Heart left ventricle (tissue), 16 donors: ENCODE results near the gene DBR1. TPM values are rescaled to one million over a fixed set of nuclear protein-coding genes. Genes with fewer than 3 reads are reported as not detected.

ENCODE experiments used
- ATAC-seq, 4 donors: fragments of 200-7000 bp; cut with Tn5 transposase; one replicate each; pipeline ENCODE4 v1.9.1; 2020 to 2022; ENCODE audit warnings: moderate library complexity in 4 of 4, mild to moderate bottlenecking in 3 of 4, moderate number of reproducible peaks in 1 of 4
- DNase-seq, 5 donors: peaks; one replicate each; pipeline ENCODE4 v3.0.0-alpha.2; 2020
- H3K27ac ChIP-seq, 12 donors: fragments of 200-600 bp; sonication (generic) in 4 of 12; one replicate each; pipeline versions ENCODE4 v1.5.0 to v1.8.0; 2016 to 2022; ENCODE audit warnings: mild to moderate bottlenecking in 2 of 12
- H3K27me3 ChIP-seq, 9 donors: fragments of 200-600 bp; sonication (generic) in 2 of 9; one replicate each; pipeline versions ENCODE4 v1.5.1 to v1.8.0; 2016 to 2022; ENCODE audit warnings: mild to moderate bottlenecking in 3 of 9
- H3K36me3 ChIP-seq, 9 donors: fragments of 200-600 bp; sonication (generic) in 2 of 9; one replicate each; pipeline versions ENCODE4 v1.5.0 to v1.8.0; 2018 to 2022; ENCODE audit warnings: mild to moderate bottlenecking in 2 of 9
- H3K4me1 ChIP-seq, 12 donors: fragments of 200-600 bp; sonication (generic) in 4 of 12; one replicate each; pipeline versions ENCODE4 v1.5.0 to v1.8.0; 2016 to 2022; ENCODE audit warnings: mild to moderate bottlenecking in 3 of 12
- H3K4me3 ChIP-seq, 12 donors: fragments of 200-600 bp; sonication (generic) in 4 of 12; one replicate each; pipeline versions ENCODE4 v1.5.0 to v1.8.0; 2017 to 2022; ENCODE audit warnings: mild to moderate bottlenecking in 9 of 12, moderate library complexity in 4 of 12
- H3K9me3 ChIP-seq, 12 donors: fragments of 200-600 bp; sonication (generic) in 4 of 12; one replicate each; pipeline versions ENCODE4 v1.5.0 to v1.8.0; 2016 to 2022; ENCODE audit warnings: mild to moderate bottlenecking in 1 of 12
- CTCF ChIP-seq, 12 donors: fragments of 200-600 bp; sonication (generic) in 4 of 12; IDR thresholded peaks; one replicate each; pipeline versions ENCODE4 v1.5.0 to v1.8.0; 2018 to 2022; ENCODE audit warnings: antibody characterized with exemption in 12 of 12, mild to moderate bottlenecking in 5 of 12
- POLR2A ChIP-seq, 2 donors: fragments of 450-650 bp; IDR thresholded peaks; one replicate each; pipeline ENCODE4 v1.6.1; 2017; ENCODE audit warnings: antibody characterized with exemption in 2 of 2, mild to moderate bottlenecking in 2 of 2, moderate library complexity in 2 of 2
- WGBS, 4 donors: extraction: QIAGEN DNeasy Blood & Tissue Kit in 2 of 4; methylation state at CpG; one replicate each; pipeline versions ENCODE4 v1.1.5 to v1.1.7; 2013 to 2018; 5-methylcytosine and 5-hydroxymethylcytosine counted together
- intact Hi-C, 10 donors: fragments of 100-400 bp; cut with DNase I; formaldehyde crosslinking; loops; one replicate each; pipeline versions ENCODE4 v1.11.1 to v1.14.2; 2022
- polyA plus RNA-seq, 2 donors: library from polyadenylated mRNA; stranded (reverse); fragments of 200-250 nt; gene quantifications; one replicate each; pipeline ENCODE4 v1.2.3, GENCODE V29; 2013
- total RNA-seq, 9 donors: library from RNA; depleted of rRNA in 2 of 9; stranded (reverse); fragments of >200 nt in 2 of 9; fragmentation: NEBNext Ultra II Directional in 3 of 9; extraction: Animal tissue kit (Norgen Biotek cat#: 25700) in 3 of 9; gene quantifications; one replicate each; pipeline versions ENCODE4 v1.1.0 to v1.2.4, GENCODE V29; 2016 to 2023
- donor health status: ischemic (EF 13 %, LVEDD 7.1; RV severe dilation, severe dysfunction).
- donor health status: healthy with polysubstance abuse.
- donor health status: DM: no; HTN: yes; CAD: no.
- donor health status: DM: no; HTN: no; CAD: no.
- donor health status: ischemic (EF 25% LVEDD 6.9; RV normal size, moderate dysfunction).
- donor health status: ischemic (EF 25% LVEDD 5.7; RV mildly dilated, moderate dysfunction).
- donor health status: healthy.
- donor health status: DM: yes; HTN: yes; CAD: no.
- donor health status: ischemic (EF 35%, LVEDD 5.7; RV mildly dilated, moderate dysfunction).
- donor health status: nonischemic (EF 11% LVEDD 7.7; RV severe dilation, severe dysfunction).
- donor health status: DM: yes; HTN: yes; CAD: no.
- donor health status: PGD.
- donor health status: ischemic (EF 29% LVEDD 5.4; RV normal size, mild dysfunction).
- donor health status: nonischemic (EF 23%, LVEDD 6.1; RV moderate dilation, normal function).

DBR1 gene
- total and polyA plus RNA-seq, 11 donors = 3.2 to 11.0 (median 7.9) TPM

GRCh38 chr3:138114988-138115971 lies 59.4 kb downstream of the DBR1 start, which contains the start of gene DZIP1L:
Gene DZIP1L (minus strand): TSS chr3:138115608. CDS start chr3:138103971, 11,637 bp downstream.
- Histone ChIP-seq H3K4me3 (peak within 1 kb of the TSS; percentile 74 to 94 (median 85)), H3K27ac (peak within 1 kb of the TSS; percentile 63 to 95 (median 90)), H3K9me3 (no peaks in the 10 kb centered on the region), H3K27me3 (no peaks in the 10 kb centered on the region), H3K4me1 (peaks cover 0 to 28% (median 16%) of the 10 kb centered on the region in 12 donors), H3K36me3 (peaks cover 0 to 11% (median 0%) of the 10 kb centered on the region in 9 donors)
- DNase-seq (peak; percentile 67 to 84 (median 71)), ATAC-seq (peak; percentile 82 to 96 (median 94))
- peak; percentile 42 to 84 (median 70) for TF ChIP-seq CTCF (IDR thresholded peaks at IDR 0.05)
- peak in 1 of 2 donors; percentile 69 for TF ChIP-seq POLR2A (IDR thresholded peaks at IDR 0.05)
- intact Hi-C loops = loop anchor here in 3 of 10 donors (1.0 to 10.0 kb wide), 4 partner anchors 46 to 1300 kb away; partner anchors contain the start of genes ARMC8 (in 1 of the 3), CLDN18 (in 1 of the 3) and SLC35G2 (in 1 of the 3)
- WGBS, 4 donors = 0 to 1% (median 0%) methylated on average over 51 to 86 of the region's 86 CpGs

GRCh38 chr3:138114431-138114918 lies 60.2 kb downstream of the DBR1 start:
- Histone ChIP-seq H3K36me3 (peaks cover 0 to 11% (median 0%) of the 10 kb centered on the region in 9 donors), H3K4me3 (peak overlapping the region; percentile 74 to 94 (median 85)), H3K27me3 (no peaks in the 10 kb centered on the region), H3K4me1 (peaks cover 0 to 28% (median 16%) of the 10 kb centered on the region in 12 donors), H3K9me3 (no peaks in the 10 kb centered on the region), H3K27ac (peak overlapping the region in 11 of 12 donors; percentile 82 to 95 (median 90))
- intact Hi-C loops = loop anchor here in 1 of 10 donors (10.0 kb wide), 1 partner anchor 1300 kb away; the partner anchor contains the start of gene SLC35G2
- no peak for TF ChIP-seq POLR2A (IDR thresholded peaks at IDR 0.05)
- TF ChIP-seq CTCF (IDR thresholded peaks at IDR 0.05) = no peak
- ATAC-seq = peak; percentile 5 to 23 (median 16)
- DNase-seq = no peak
- WGBS, 4 donors = 2 to 13% (median 9%) methylated on average over 8 to 9 of the region's 9 CpGs

- intact Hi-C loops = loop anchor here in 1 of 10 donors (10.0 kb wide), 1 partner anchor 1299 kb away; the partner anchor contains the start of gene SLC35G2
- TF ChIP-seq POLR2A (IDR thresholded peaks at IDR 0.05) = no peak
- no peak for TF ChIP-seq CTCF (IDR thresholded peaks at IDR 0.05)
- Histone ChIP-seq H3K27ac (no peak overlapping the region), H3K9me3 (no peaks in the 10 kb centered on the region), H3K4me3 (no peak overlapping the region), H3K4me1 (peaks cover 0 to 24% (median 16%) of the 10 kb centered on the region in 12 donors), H3K27me3 (no peaks in the 10 kb centered on the region), H3K36me3 (peaks cover 0 to 11% (median 0%) of the 10 kb centered on the region in 9 donors)
- ATAC-seq = no peak
- DNase-seq = no peak
- 53 to 80% (median 59%) methylated on average over 1 of the region's 1 CpG for WGBS, 4 donors
These were observed 61.4 kb downstream of the DBR1 start for GRCh38 chr3:138113326-138113725.
